H1 (cell line): ENCODE measurements around the gene TUBGCP6. TPM values are rescaled to one million over a fixed set of nuclear protein-coding genes. Genes with fewer than 3 reads are reported as not detected.

Experiments
- CTCF ChIA-PET: fragments of 300-600 bp; sonication (Branson Sonifier 250); formaldehyde crosslinking; loops from one replicate; lab custom pipeline; 2021; ENCODE audit not compliant: partially characterized antibody; lab: Charles Lee
- POLR2A ChIA-PET: fragments of 300-600 bp; sonication (Branson Sonifier 250); formaldehyde crosslinking; loops from one replicate; lab custom pipeline; 2021; ENCODE audit warnings: inconsistent platforms; ENCODE audit not compliant: partially characterized antibody; lab: Charles Lee
- DNase-seq, 2 experiments: peaks; one replicate each; pipeline versions ENCODE4 v3.0.0 to v3.0.0-alpha.2; 2010 to 2022; ENCODE audit warnings: low spot score in 2 of 2, low read depth in 1 of 2, mixed read lengths in 1 of 2
- FAIRE-seq: peaks from 2 replicates; lab custom pipeline; 2011; peaks lifted over from hg19 to GRCh38; lab: Jason Lieb, UNC
- H2AFZ ChIP-seq: 2 replicates; pipeline ENCODE4 v1.8.1; 2012; ENCODE audit warnings: low read length, inconsistent platforms
- H2AK5ac ChIP-seq: 2 replicates; pipeline ENCODE4 v1.6.1; 2013; ENCODE audit warnings: low read depth, low read length
- H2BK120ac ChIP-seq: replicated peaks from 2 replicates; pipeline ENCODE3; 2013; ENCODE audit warnings: low read depth, low read length, inconsistent platforms
- H2BK12ac ChIP-seq: 2 replicates; pipeline ENCODE4 v1.6.1; 2013; ENCODE audit warnings: low read depth, low read length
- H2BK15ac ChIP-seq: 2 replicates; pipeline ENCODE4 v1.6.1; 2013; ENCODE audit warnings: low read length
- H2BK20ac ChIP-seq: 2 replicates; pipeline ENCODE4 v1.6.1; 2013; ENCODE audit warnings: low read length
- H2BK5ac ChIP-seq: 2 replicates; pipeline ENCODE4 v1.6.1; 2013; ENCODE audit warnings: low read depth, low read length
- H3K14ac ChIP-seq: 2 replicates; pipeline ENCODE4 v1.6.1; 2013; ENCODE audit warnings: inconsistent platforms; ENCODE audit not compliant: insufficient read length
- H3K18ac ChIP-seq: 2 replicates; pipeline ENCODE4 v1.6.1; 2013; ENCODE audit warnings: low read length; ENCODE audit errors: extremely low read depth
- H3K23ac ChIP-seq: 2 replicates; pipeline ENCODE4 v1.6.1; 2013; ENCODE audit warnings: inconsistent platforms; ENCODE audit not compliant: insufficient read length
- H3K23me2 ChIP-seq: 2 replicates; pipeline ENCODE4 v1.6.1; 2013; ENCODE audit warnings: low read depth, low read length
- H3K27ac ChIP-seq: 2 replicates; pipeline ENCODE4 v1.6.1; 2011; ENCODE audit warnings: low read depth, low read length, inconsistent platforms
- H3K27me3 ChIP-seq, 4 experiments: replicated peaks in 1 of 4; 1 replicate in 1 of 4; 2 replicates in 3 of 4; pipeline versions ENCODE4 v1.6.1 to v1.8.1; 2011 to 2013; ENCODE audit warnings: low read length in 3 of 4, mild to moderate bottlenecking in 3 of 4, inconsistent platforms in 2 of 4, mixed read lengths in 2 of 4, moderate library complexity in 1 of 4; ENCODE audit not compliant: control insufficient read depth in 3 of 4, insufficient read depth in 3 of 4; ENCODE audit errors: extremely low read depth in 1 of 4
- H3K36me3 ChIP-seq, 4 experiments: 2 replicates each; pipeline versions ENCODE4 v1.6.1 to v1.8.1; 2011 to 2013; ENCODE audit warnings: mild to moderate bottlenecking in 4 of 4, low read length in 3 of 4, moderate library complexity in 2 of 4, control low read depth in 1 of 4, inconsistent platforms in 1 of 4; ENCODE audit not compliant: insufficient read depth in 4 of 4, control insufficient read depth in 2 of 4
- H3K4ac ChIP-seq: replicated peaks from 2 replicates; pipeline ENCODE3; 2013; ENCODE audit warnings: low read length, low read depth, mixed read lengths, inconsistent platforms; ENCODE audit not compliant: insufficient read length
- H3K4me1 ChIP-seq, 4 experiments: replicated peaks in 1 of 4; 1 replicate in 1 of 4; 2 replicates in 3 of 4; pipeline versions ENCODE4 v1.6.1 to v1.8.1; 2011 to 2013; ENCODE audit warnings: low read length in 3 of 4, inconsistent platforms in 2 of 4, mixed read lengths in 1 of 4; ENCODE audit not compliant: insufficient read depth in 4 of 4, control insufficient read depth in 3 of 4
- H3K4me2 ChIP-seq, 2 experiments: 2 replicates each; pipeline versions ENCODE4 v1.6.1 to v1.8.1; 2011 to 2013; ENCODE audit warnings: low read depth in 2 of 2, low read length in 2 of 2, control low read depth in 1 of 2, inconsistent platforms in 1 of 2, mild to moderate bottlenecking in 1 of 2; ENCODE audit not compliant: insufficient read depth in 1 of 2
- H3K4me3 ChIP-seq, 4 experiments: fragments of 200-600, 300-600 bp in 1 of 4; sonication (generic), shearing (Covaris generic), sonication (Bioruptor Twin) in 1 of 4; 2 replicates each; pipeline versions ENCODE4 v1.5.1 to v1.8.1; 2011 to 2016; ENCODE audit warnings: low read length in 4 of 4, low read depth in 3 of 4, control low read depth in 2 of 4, inconsistent platforms in 2 of 4, mild to moderate bottlenecking in 2 of 4, mixed read lengths in 1 of 4, moderate library complexity in 1 of 4; ENCODE audit not compliant: insufficient read depth in 2 of 4; ENCODE audit errors: extremely low read depth in 1 of 4
- H3K56ac ChIP-seq: replicated peaks from 2 replicates; pipeline ENCODE3; 2013; ENCODE audit warnings: low read depth, mild to moderate bottlenecking, mixed read lengths, low read length, inconsistent platforms; ENCODE audit not compliant: insufficient read length
- H3K79me1 ChIP-seq: 2 replicates; pipeline ENCODE4 v1.6.1; 2013; ENCODE audit warnings: low read depth, low read length, control low read depth
- H3K79me2 ChIP-seq, 2 experiments: 2 replicates each; pipeline versions ENCODE4 v1.6.1 to v1.8.1; 2012 to 2013; ENCODE audit warnings: low read length in 2 of 2, mild to moderate bottlenecking in 2 of 2, inconsistent platforms in 1 of 2; ENCODE audit not compliant: insufficient read depth in 2 of 2, control insufficient read depth in 1 of 2
- H3K9ac ChIP-seq, 4 experiments: replicated peaks in 1 of 4; 1 replicate in 1 of 4; 2 replicates in 3 of 4; pipeline versions ENCODE4 v1.6.1 to v1.8.1; 2011 to 2013; ENCODE audit warnings: low read depth in 3 of 4, low read length in 3 of 4, control low read depth in 2 of 4, mild to moderate bottlenecking in 2 of 4, moderate library complexity in 2 of 4, inconsistent platforms in 1 of 4; ENCODE audit errors: extremely low read depth in 1 of 4
- H3K9me3 ChIP-seq, 2 experiments: 2 replicates each; pipeline versions ENCODE4 v1.6.1 to v1.8.1; 2012 to 2013; ENCODE audit warnings: mild to moderate bottlenecking in 2 of 2, moderate library complexity in 2 of 2, control low read depth in 1 of 2, inconsistent platforms in 1 of 2, low read depth in 1 of 2, low read length in 1 of 2, mixed read lengths in 1 of 2; ENCODE audit not compliant: insufficient read depth in 2 of 2
- H4K20me1 ChIP-seq, 2 experiments: replicated peaks in 1 of 2; 2 replicates each; pipeline versions ENCODE3 to v1.8.1; 2011 to 2013; ENCODE audit warnings: inconsistent platforms in 2 of 2, low read length in 2 of 2, mild to moderate bottlenecking in 1 of 2; ENCODE audit not compliant: insufficient read depth in 2 of 2, control insufficient read depth in 1 of 2
- H4K5ac ChIP-seq: 2 replicates; pipeline ENCODE4 v1.6.1; 2013; ENCODE audit warnings: low read length, low read depth, mixed read lengths, inconsistent platforms; ENCODE audit not compliant: insufficient read length
- H4K8ac ChIP-seq: 2 replicates; pipeline ENCODE4 v1.8.0; 2013; ENCODE audit warnings: mild to moderate bottlenecking, moderate library complexity, low read length, inconsistent platforms; ENCODE audit not compliant: insufficient read depth; ENCODE audit errors: extremely low read depth
- H4K91ac ChIP-seq: replicated peaks from 2 replicates; pipeline ENCODE3; 2013; ENCODE audit warnings: low read length, mixed read lengths, inconsistent platforms; ENCODE audit not compliant: insufficient read length
- BRCA1 ChIP-seq: IDR thresholded peaks from 2 replicates; pipeline ENCODE4 v1.6.1; 2012; ENCODE audit warnings: low read depth, low read length, improper control_type of control experiment
- EZH2 ChIP-seq: fragments of 200-600 bp; sonication (generic); IDR thresholded peaks from 2 replicates; pipeline ENCODE4 v1.7.1; 2012; ENCODE audit warnings: low read depth, mild to moderate bottlenecking, moderate library complexity, low read length, inconsistent platforms; ENCODE audit not compliant: severe bottlenecking
- SUZ12 ChIP-seq: fragments of 200-600 bp; sonication (generic); IDR thresholded peaks from 2 replicates; pipeline ENCODE4 v1.6.1; 2012; ENCODE audit warnings: mild to moderate bottlenecking, inconsistent platforms, low read length, moderate library complexity, mixed read lengths
- WGBS, 2 experiments: shearing (Covaris generic) in 1 of 2; methylation state at CpG; one replicate each; pipeline versions ENCODE4 v1.1.6 to v1.1.7; 2013 to 2015; ENCODE audit warnings: low lambda C conversion rate in 2 of 2, mixed read lengths in 2 of 2, inconsistent platforms in 1 of 2, low coverage in 1 of 2, missing lambda C conversion rate in 1 of 2; ENCODE audit not compliant: insufficient replicate concordance in 2 of 2, insufficient coverage in 1 of 2, insufficient read length in 1 of 2; ENCODE audit errors: extremely low coverage in 1 of 2, missing lambda C conversion rate in 1 of 2; 5-methylcytosine and 5-hydroxymethylcytosine counted together
- polyA plus RNA-seq, 7 experiments: library from polyadenylated mRNA; depleted of rRNA in 3 of 7; stranded (reverse) in 5 of 7; unstranded in 2 of 7; fragments of >200 nt in 5 of 7; fragments of 200-250 nt in 2 of 7; gene quantifications; 1 replicate in 5 of 7; 2 replicates in 1 of 7; 4 replicates in 1 of 7; pipeline versions ENCODE4 v1.2.1 to v1.2.3, GENCODE V29; 2011 to 2013; ENCODE audit warnings: missing spikeins in 2 of 7, mixed read lengths in 2 of 7
- total RNA-seq: library from RNA; stranded (reverse); fragmentation: NEBNext Ultra II Directional; extraction: Animal tissue kit (Norgen Biotek cat#: 25700); gene quantifications from 2 replicates; pipeline ENCODE4 v1.2.1, GENCODE V29; 2021

TUBGCP6 gene
- total and polyA plus RNA-seq, 2 of the 8 experiments (the other 6 are each of a cell fraction or from before 2014, with no cell fraction given) = 24.2 to 24.7 TPM

- H3K36me3 ChIP-seq = no peaks in the 10 kb centered on the region
- TF ChIP-seq BRCA1 (no peak), EZH2 (peak; percentile 49), SUZ12 (peak; percentile 41; the same call in 1 of the 2 replicates)
- no peak overlapping the region for H2AFZ ChIP-seq
- peaks cover 0 to 9% (median 0%) of the 10 kb centered on the region in 4 experiments; a peak in 2 of 7 replicates for H3K4me1 ChIP-seq
- no peak overlapping the region for H2AK5ac ChIP-seq
- H3K79me2 ChIP-seq = no peaks in the 10 kb centered on the region
- H3K4me3 ChIP-seq = peak overlapping the region in 3 of 4 experiments; percentile 27 to 55 (median 52); a peak in 5 of 8 replicates
- ChIA-PET POLR2A (interaction anchor here (0.7 kb wide), 1 partner anchor 15 kb away, joined by 3 read pairs; no protein-coding TSS in a partner anchor), CTCF (interaction anchor here (0.8 to 1.4 kb wide), 3 partner anchors 20 to 130 kb away, joined by 3 to 4 read pairs (median 4); no protein-coding TSS in a partner anchor)
- FAIRE-seq (no peak), DNase-seq (no peak)
- no peak overlapping the region for H2BK20ac ChIP-seq
- H4K8ac ChIP-seq = no peak overlapping the region
- H3K27me3 ChIP-seq = peaks cover 4 to 25% (median 16%) of the 10 kb centered on the region in 4 experiments
- no peak overlapping the region for H4K5ac ChIP-seq
- H3K18ac ChIP-seq = no peak overlapping the region
- H3K4ac ChIP-seq = peak overlapping the region; percentile 84
- no peak overlapping the region for H2BK5ac ChIP-seq
- H2BK120ac ChIP-seq = no peak overlapping the region
- peak overlapping the region; percentile 45 to 76; a peak in 3 of 4 replicates for H3K4me2 ChIP-seq
- H3K27ac ChIP-seq = no peak overlapping the region
- peaks cover 5% of the 10 kb centered on the region; the same call in 1 of the 2 replicates for H3K23me2 ChIP-seq
- no peaks in the 10 kb centered on the region for H3K79me1 ChIP-seq
- H3K14ac ChIP-seq = no peak overlapping the region
- H3K23ac ChIP-seq = no peak overlapping the region
- H4K91ac ChIP-seq = no peak overlapping the region
- H4K20me1 ChIP-seq = peaks cover 0 to 3% of the 10 kb centered on the region in 2 experiments
- 36% methylated on average over 25 of the region's 36 CpGs; no CpG with 5 or more reads in 1 of the 2 experiments for WGBS, 2 experiments
- H3K9ac ChIP-seq = no peak overlapping the region
- H3K56ac ChIP-seq = no peak overlapping the region
- H2BK12ac ChIP-seq = no peak overlapping the region
- peaks cover 0 to 7% of the 10 kb centered on the region in 2 experiments; a peak in 1 of 4 replicates for H3K9me3 ChIP-seq
- no peak overlapping the region for H2BK15ac ChIP-seq
These were observed 75.6 kb downstream of the TUBGCP6 start for GRCh38 chr22:50169181-50169759.
